HepG2 (cell line): ENCODE results near the gene C11orf68. TPM values are rescaled to one million over a fixed set of nuclear protein-coding genes. Genes with fewer than 3 reads are reported as not detected.

Experiments
- AGO1 ChIP-seq: fragments of 200-400 bp; formaldehyde crosslinking; IDR thresholded peaks from 2 replicates; pipeline ENCODE4 v1.6.1; 2017; ENCODE audit warnings: mild to moderate bottlenecking, low read depth, low read length, moderate library complexity; ENCODE audit not compliant: poor library complexity, severe bottlenecking
- AKNA ChIP-seq: sonication (generic); formaldehyde crosslinking; IDR thresholded peaks from 2 replicates; pipeline ENCODE4 v1.4.0; 2020; ENCODE audit warnings: missing genetic modification reagents, borderline replicate concordance
- ATAD3A ChIP-seq: sonication (generic); formaldehyde crosslinking; IDR thresholded peaks from 2 replicates; pipeline ENCODE4 v1.4.0; 2020; ENCODE audit warnings: missing genetic modification reagents
- IKZF1 ChIP-seq: fragments of 450-650 bp; IDR thresholded peaks from 2 replicates; pipeline ENCODE4 v1.7.1; 2016
- MXI1 ChIP-seq: IDR thresholded peaks from 3 replicates; pipeline ENCODE4 v1.6.1; 2012; ENCODE audit warnings: low read depth, low read length, inconsistent platforms, borderline replicate concordance
- NPAS2 ChIP-seq: sonication (generic); formaldehyde crosslinking; IDR thresholded peaks from 2 replicates; pipeline ENCODE4 v1.8.0; 2022; ENCODE audit warnings: mild to moderate bottlenecking, missing genetic modification reagents, borderline replicate concordance
- PHF20 ChIP-seq: sonication (generic); formaldehyde crosslinking; IDR thresholded peaks from 2 replicates; pipeline ENCODE4 v1.5.0; 2020; ENCODE audit warnings: mild to moderate bottlenecking, missing genetic modification reagents
- RFX1 ChIP-seq: fragments of 450-650 bp; IDR thresholded peaks from 2 replicates; pipeline ENCODE4 v1.6.1; 2017
- RXRB ChIP-seq: IDR thresholded peaks from 2 replicates; pipeline ENCODE4 v1.6.1; 2016; ENCODE audit warnings: borderline replicate concordance, missing genetic modification reagents, missing compliant biosample characterization
- SRY ChIP-seq: sonication (generic); formaldehyde crosslinking; IDR thresholded peaks from 2 replicates; pipeline ENCODE4 v1.8.0; 2022; ENCODE audit warnings: mild to moderate bottlenecking, missing genetic modification reagents
- ZC3H4 ChIP-seq: sonication (generic); formaldehyde crosslinking; IDR thresholded peaks from 2 replicates; pipeline ENCODE4 v1.4.0; 2020; ENCODE audit warnings: missing genetic modification reagents, borderline replicate concordance
- ZFP91 ChIP-seq: sonication (generic); formaldehyde crosslinking; IDR thresholded peaks from 2 replicates; pipeline ENCODE4 v1.9.0; 2022; ENCODE audit warnings: missing genetic modification reagents, mild to moderate bottlenecking, borderline replicate concordance
- ZNF17 ChIP-seq: sonication (generic); formaldehyde crosslinking; IDR thresholded peaks from 2 replicates; pipeline ENCODE4 v1.5.0; 2020; ENCODE audit warnings: mild to moderate bottlenecking, missing genetic modification reagents
- ZNF335 ChIP-seq: sonication (generic); formaldehyde crosslinking; IDR thresholded peaks from 2 replicates; pipeline ENCODE4 v1.4.0; 2020; ENCODE audit warnings: missing genetic modification reagents
- ZNF431 ChIP-seq: sonication (generic); formaldehyde crosslinking; IDR thresholded peaks from 2 replicates; pipeline ENCODE4 v1.9.0; 2022; ENCODE audit warnings: missing genetic modification reagents, low read depth, mild to moderate bottlenecking, borderline replicate concordance
- ZNF557 ChIP-seq: sonication (generic); formaldehyde crosslinking; IDR thresholded peaks from 2 replicates; pipeline ENCODE4 v1.4.0; 2020; ENCODE audit warnings: missing genetic modification reagents
- ZNF878 ChIP-seq: sonication (generic); formaldehyde crosslinking; IDR thresholded peaks from 2 replicates; pipeline ENCODE4 v1.8.1; 2023; ENCODE audit warnings: mild to moderate bottlenecking, missing genetic modification reagents, moderate library complexity
- ZUFSP ChIP-seq: sonication (generic); formaldehyde crosslinking; IDR thresholded peaks from 2 replicates; pipeline ENCODE4 v1.9.0; 2021; ENCODE audit warnings: missing genetic modification reagents, mild to moderate bottlenecking, borderline replicate concordance
- polyA plus RNA-seq, 8 experiments: library from polyadenylated mRNA; depleted of rRNA in 3 of 8; stranded (reverse) in 7 of 8; unstranded in 1 of 8; fragments of >200 nt; fragmentation: Illumina TruSeq in 4 of 8; extraction: Trizol in 4 of 8; gene quantifications; 2 replicates each; pipeline versions ENCODE4 v1.2.1 to v1.2.3, GENCODE V29; 2011 to 2016; ENCODE audit warnings: low read depth in 4 of 8, missing spikeins in 1 of 8, mixed read lengths in 1 of 8; ENCODE audit not compliant: insufficient read depth in 1 of 8
- total RNA-seq, 5 experiments: library from RNA; depleted of rRNA; stranded (reverse); fragments of >200 nt; fragmentation: Illumina TruSeq; extraction: Trizol; gene quantifications; 2 replicates each; pipeline ENCODE4 v1.2.3, GENCODE V29; 2016; ENCODE audit warnings: low read depth in 1 of 5
- TF ChIP-seq, protein P1 (sequence below): sonication (generic); formaldehyde crosslinking; IDR thresholded peaks from 2 replicates; pipeline ENCODE4 v1.5.0; 2020; ENCODE audit warnings: missing genetic modification reagents

The C11orf68 gene
- total and polyA plus RNA-seq, 2 of the 13 experiments (the other 11 are each of a cell fraction or from before 2014, with no cell fraction given) = 8.4 to 28.3 TPM

DNA sequence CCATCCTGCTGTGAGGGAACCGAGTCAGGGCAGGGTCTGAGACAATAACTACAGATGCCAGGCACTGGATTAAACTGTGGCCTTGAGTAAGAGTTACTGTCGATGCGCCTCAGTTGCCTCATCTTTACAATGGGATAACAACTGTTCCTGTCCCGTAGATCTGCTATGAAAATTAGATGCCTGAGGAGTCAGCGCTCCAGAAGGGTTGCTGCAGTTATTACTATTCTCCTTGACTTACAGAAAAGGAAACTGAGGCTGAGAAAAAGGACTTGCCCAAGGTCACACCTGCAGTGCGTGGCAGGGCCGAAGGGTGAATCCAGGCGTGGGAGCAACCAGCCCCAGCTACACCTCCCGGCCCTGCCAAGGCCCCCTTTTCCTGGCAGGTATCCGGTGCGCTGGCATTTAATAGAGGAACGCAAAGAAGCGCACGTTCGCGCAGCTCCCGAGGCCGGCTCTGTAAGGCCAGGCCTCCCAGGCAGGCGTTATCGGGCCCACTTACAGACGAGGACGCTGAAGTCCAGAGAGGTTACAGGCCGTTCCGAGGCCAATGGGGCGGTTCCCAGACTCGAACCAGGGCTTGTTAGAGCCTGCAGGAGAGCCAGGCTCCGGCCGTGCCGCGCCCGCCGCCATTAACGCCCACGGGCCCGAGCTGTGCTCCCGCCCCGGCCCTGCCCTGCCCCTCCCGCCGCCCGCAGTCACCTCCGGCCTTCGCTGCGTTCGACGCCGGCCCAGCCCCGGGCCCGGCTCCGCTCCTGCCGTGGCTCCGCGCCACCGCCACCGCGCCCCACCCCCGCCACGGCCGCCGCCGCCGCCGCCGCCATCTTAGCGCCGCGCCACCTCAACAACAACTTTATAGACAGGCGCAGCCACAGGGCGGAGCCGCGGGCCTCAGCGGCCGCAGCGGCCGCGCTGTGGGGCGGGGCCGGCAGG lies at the start of gene C11orf68 (continued):
- no peak for TF ChIP-seq PHF20
- TF ChIP-seq RFX1 = no peak
- TF ChIP-seq MXI1 = no peak
- no peak for TF ChIP-seq AGO1
- no peak for TF ChIP-seq ZNF557 (CRISPR knock-in tag)
- no peak for TF ChIP-seq NPAS2
- no peak for TF ChIP-seq ZUFSP
- no peak for TF ChIP-seq AKNA
- no peak for TF ChIP-seq ZNF17
- no peak for TF ChIP-seq ZNF878
- no peak for TF ChIP-seq ATAD3A (CRISPR knock-in tag)
- no peak for TF ChIP-seq IKZF1
- no peak for TF ChIP-seq ZNF335 (CRISPR knock-in tag)
- peak; percentile 1; the same call in 1 of the 2 replicates for TF ChIP-seq ZFP91 (CRISPR knock-in tag)
- no peak for TF ChIP-seq ZNF431
- TF ChIP-seq, protein P1, sequence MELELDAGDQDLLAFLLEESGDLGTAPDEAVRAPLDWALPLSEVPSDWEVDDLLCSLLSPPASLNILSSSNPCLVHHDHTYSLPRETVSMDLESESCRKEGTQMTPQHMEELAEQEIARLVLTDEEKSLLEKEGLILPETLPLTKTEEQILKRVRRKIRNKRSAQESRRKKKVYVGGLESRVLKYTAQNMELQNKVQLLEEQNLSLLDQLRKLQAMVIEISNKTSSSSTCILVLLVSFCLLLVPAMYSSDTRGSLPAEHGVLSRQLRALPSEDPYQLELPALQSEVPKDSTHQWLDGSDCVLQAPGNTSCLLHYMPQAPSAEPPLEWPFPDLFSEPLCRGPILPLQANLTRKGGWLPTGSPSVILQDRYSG = no peak
- no peak for TF ChIP-seq RXRB (CRISPR knock-in tag)
- TF ChIP-seq ZC3H4 (CRISPR knock-in tag) = no peak
- peak; percentile 33; the same call in 1 of the 2 replicates for TF ChIP-seq SRY
